SKM-1 treated with dmso at 0.1 percent for 144 hours (cell line): ENCODE results near the gene HCFC2.
A peak's percentile ranks its signal among the peaks of the same experiment; 100 is the strongest.

ENCODE experiments used
- DNase-seq: peaks from one replicate; lab custom pipeline; 2025; ENCODE audit not compliant: unreplicated experiment; lab: John Stamatoyannopoulos, UW

The HCFC2 gene

DNA sequence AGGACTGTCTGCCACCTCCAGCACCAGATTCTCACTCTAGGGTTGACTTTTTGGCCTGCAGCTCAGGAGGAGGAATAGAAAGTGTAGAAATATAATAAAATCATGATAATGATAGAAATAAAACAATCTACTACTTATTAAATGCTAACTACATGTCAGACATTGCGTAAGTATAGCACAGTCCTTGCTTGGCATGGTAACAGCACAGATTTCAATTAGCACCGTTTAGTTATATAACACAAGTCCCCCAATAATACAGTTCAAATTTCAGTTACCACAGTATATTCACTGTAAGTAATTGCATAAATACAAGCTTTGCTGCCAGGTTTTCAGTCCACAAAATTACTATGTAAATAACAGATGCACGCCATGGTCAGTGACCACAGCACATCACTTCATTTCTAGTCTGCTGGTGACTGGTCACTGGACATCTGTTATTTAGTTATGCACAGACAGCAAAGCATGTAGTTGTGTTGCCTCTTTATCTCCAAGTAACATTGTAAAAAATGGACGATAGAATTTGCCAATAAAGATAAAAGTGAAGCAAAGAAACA is 7.8 kb upstream of the HCFC2 start:
- no peak for DNase-seq

DNA sequence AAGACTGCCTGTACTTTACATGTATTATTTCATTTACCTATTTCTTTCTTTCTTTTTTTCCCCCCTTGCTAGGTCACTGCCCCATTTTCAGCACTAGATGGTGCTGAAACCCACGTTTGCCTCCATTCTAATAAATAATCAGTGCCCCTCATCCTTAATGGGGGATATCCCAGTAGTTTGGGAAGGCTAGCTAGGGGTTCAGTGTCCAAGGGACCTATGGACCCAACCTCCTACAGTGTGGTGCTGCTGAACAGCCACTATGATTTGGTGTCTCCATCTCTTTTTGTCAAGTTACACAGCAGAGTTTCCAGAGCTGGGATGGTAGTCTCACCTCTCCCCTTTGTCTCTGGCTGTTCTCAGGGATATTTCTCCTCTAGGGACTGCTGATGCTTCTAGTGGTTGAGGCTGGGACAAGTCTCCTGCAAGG is 6.5 kb upstream of the HCFC2 start:
- no peak for DNase-seq

DNA sequence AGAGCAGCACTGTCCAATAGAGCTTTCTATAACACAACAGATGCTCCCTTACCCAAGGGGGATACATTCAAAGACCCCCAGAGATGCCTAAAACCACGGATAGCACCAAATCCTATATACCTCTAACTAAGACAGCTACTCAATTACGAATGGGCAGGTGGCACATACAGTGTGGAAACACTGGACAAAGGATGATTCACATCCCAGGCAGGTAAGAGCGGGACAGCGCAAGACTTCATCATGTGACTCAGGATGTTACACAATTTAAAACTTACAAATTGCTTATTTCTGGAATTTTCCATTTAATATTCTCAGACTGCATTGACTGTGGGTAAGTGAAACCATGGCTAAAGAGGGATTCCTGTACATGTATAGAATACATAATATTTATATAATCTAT is 5.5 kb upstream of the HCFC2 start:
- DNase-seq, result no peak

DNA sequence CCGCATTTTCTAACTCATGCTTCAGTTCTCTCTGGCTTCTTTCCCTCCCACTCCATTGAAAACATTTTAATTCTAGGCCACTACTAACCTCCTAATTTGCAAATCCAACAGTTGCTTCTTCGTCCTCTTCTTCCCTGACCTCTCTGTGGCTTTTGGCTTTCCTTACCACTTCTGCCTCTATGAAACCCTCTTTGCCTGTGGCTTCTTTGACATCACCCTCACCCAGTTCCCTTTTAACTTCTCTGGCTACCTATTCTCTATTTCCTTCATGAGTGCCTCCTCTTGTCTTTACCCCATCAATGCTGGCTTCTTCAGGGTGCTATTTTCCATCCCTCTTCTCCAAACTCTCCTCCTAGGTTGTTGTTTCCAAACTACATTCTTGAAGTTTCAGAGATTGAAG is 4.4 kb upstream of the HCFC2 start:
- peak; percentile 20 for DNase-seq

DNA sequence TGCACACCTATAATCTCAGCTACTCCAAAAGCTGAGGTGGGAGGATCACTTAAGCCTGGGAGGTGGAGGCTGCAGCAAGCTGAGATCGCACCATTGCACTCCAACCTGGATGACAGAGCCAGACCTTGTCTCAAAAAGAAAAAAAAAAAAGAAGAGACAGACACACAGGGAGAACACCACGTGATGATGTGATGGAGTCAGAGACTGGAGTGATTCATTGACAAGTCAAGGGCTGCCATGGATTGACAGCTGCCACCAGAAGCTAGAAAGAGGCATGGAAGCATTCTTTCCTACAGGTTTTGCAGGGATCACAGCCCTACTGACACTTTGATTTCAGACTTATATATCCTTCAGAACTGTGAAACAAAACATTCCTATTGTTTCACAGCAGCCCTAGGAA is 3.5 kb upstream of the HCFC2 start:
- no peak for DNase-seq

DNA sequence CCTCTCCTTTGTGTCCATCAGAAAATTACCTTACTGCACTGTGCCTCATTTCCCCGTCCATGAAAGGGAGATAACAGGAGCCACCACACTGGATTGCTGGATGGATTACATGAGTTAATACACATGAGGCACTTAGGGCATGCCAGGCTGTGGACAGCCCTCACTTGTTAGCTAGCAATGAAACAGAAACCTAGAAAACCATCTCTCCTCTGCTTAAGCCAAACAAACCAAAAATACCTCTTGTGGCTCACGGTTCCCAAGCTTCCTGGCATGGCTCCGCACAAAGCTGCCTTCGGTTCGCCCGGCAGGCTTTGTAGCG is 660 bp upstream of the HCFC2 start:
- DNase-seq, result no peak

DNA sequence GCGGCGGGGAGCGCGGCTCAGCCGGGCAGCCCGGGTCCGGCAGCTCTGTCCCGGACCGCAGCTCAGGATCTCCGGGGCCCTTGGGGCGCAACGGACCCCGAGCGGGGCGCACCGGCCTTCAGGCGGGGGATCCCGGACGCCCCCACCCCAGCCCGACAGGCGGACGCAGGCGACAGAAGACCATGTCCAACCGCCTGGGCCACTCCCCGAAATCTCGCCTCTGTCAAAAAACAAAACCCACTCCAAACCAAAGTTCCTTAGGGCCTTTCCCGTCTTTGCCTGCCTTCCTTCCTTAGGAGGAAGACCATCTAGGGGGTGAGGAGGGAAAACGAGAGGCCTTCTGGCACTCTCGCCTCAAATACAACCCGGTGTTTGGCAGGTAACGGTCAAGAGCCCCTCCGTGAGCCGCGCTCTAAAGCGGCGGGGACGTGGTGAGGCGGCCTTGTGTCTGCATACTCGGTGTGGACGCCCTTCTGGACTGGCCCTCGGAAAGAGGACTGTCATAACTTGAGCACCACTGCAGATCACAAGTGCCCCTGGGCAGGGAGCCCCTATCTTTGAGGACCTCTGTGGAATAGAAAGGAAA is 604 bp downstream of the HCFC2 start:
- DNase-seq, result no peak

DNA sequence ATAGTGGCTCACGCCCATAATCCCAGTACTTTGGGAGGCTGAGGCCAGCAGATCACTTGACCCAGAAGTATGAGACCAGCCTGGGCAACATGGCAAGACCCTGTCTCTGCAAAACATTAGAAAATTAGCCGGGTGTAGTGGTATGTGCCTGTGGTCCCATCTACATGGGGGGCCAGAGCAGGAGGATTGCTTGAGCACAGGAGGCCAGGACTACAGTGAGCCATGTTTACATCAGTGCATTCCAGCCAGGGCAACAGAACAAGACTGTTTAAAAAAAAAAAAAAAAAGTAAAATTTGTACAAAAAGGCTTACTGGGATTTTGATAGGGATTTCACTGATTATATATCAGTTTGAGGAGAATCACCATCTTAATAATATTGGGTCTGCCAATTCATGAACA is 7.8 kb downstream of the HCFC2 start:
- DNase-seq, result no peak

DNA sequence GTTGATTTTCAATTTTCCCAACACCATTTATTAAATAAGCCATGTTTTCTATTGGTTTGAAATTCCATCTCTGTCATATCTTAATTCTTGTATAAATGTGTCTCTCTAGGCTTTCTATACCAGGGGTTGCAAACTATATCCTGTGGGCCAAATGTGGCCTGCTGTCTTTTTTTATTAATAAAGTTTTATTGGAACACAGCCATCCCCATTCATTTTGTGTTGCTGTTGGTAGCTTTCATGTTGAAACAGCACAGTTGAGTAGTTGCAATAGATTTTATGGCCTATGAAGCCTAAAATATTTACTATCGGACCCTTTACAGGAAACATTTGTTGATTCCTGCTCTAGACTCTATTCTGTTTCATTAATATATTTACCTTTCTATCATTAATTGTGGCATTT is 9.4 kb downstream of the HCFC2 start:
- no peak for DNase-seq

DNA sequence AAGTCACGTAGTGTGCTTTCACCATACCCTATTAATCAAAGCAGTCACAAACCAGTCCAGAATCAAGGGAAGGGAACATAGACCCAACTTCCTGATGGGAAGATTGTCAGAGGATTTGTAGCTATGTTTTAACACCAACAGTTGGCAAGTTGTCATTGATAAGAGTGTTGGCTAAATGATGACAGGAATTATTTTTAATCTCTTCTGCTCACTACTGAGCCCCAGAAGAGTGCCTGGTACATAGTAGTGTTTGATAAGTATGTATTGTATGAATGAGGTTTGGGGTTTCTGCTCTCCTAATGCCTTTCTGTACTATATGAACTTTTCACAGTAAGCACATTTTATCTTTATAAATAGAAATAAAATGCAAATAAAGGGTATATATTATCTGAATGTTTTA is 14.7 kb downstream of the HCFC2 start:
- no peak for DNase-seq

DNA sequence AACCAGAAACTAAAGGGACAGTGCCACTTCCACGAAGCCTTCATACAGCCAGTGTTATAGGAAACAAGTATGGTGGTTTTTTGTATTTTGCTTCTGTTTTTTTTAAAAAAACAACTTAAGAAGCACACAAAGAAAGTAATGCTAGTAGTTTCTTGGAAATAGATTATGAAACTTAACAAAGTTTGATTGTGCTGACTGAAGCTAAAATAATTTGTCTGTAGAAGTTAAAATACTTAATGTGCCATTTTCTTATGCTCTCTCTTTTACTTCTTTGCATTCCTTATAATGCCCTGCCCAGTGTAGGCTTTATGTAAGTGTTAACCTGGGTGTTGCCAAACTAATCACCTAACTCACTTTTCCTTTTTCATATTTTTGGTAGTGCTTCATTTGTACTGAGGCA is 16.4 kb downstream of the HCFC2 start:
- no peak for DNase-seq

DNA sequence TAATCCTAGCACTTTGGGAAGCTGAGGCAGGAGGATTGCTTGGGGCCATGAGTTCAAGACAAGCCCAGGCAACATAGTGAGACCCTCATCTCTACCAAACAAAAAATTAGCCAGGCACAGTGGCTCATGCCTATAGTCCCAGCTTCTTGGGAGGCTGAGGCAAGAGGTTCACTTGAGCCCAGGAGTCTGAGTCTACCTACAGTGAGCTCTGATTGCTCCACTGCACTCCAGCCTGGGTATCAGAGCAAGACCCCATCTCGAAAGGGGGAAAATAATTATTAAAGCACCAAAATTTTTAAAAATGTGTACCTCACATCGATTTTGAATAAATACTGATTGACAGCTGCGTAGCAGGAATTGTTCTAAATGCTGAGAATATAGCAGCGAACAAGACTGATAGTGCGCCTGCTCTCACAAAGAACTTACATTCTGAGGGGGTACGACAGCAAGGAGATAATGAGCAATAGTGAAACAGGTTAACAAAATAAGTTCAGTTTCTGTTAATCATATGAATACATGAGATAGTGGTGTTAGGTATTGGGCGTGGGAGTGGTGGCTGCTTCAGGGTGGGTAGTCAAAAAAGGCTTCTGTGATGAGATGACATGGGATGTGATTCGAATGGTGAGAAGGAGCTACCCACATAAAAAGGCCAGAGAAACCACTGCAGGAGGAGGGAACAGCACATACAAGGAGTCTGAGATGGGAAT is 19.6 kb downstream of the HCFC2 start:
- no peak for DNase-seq

DNA sequence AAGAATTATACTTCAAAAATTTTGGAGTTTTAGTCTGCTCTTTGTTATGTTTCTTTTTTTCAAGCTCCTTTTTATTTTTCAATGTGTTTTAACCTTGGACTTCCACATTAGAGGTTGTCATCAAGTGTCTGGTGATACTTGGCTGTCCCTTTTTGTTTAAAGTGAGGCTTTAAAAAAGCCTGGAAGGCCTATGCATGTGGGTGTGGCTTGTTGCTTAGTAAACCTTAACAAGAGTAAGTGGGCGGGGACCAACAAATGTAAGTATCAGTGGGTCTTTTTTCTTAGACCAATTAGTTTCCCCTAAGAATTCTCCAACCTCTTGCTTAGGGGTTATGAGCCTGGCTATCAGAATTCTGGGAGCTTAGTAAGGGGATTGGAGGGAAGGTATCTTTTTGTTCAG is 26.4 kb downstream of the HCFC2 start:
- DNase-seq, result no peak

DNA sequence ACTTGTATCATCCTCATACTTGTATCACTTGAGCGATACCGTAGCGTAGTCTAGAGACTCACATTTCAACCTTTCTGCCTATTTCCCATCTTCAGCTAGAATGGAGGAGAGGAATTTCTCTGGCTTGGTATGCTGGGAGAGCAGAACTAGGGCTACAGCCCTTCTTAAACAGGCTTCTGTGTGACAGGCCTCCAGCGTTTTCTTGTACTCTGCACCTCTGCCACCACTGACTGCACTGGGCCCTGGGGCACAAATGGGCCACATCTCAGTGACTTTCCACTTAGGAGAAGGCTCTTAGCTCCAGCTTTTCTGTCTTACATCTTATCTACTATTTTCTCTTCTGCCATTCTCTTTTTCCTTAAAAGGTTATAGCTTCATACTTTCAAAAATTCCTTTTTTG is 26.8 kb downstream of the HCFC2 start:
- DNase-seq, result no peak

DNA sequence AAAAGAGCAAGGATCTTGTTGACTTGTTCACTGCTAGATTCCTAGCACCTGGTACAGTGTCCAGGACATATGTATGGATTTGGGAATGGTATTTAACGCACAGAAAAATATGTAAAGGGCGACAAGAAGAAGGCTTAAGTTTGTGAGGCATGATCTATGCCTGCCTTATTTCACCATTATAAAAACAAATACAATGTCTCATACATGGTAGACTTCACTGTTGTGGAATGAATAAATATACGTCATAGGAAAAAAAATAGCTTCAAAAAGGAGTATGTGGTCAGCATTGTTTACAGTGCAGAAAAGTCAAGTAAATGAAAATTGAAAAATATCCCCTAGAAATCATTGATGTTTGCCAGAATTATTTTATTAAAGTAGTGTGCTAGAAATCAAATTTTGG is 30.0 kb downstream of the HCFC2 start:
- DNase-seq, result no peak

DNA sequence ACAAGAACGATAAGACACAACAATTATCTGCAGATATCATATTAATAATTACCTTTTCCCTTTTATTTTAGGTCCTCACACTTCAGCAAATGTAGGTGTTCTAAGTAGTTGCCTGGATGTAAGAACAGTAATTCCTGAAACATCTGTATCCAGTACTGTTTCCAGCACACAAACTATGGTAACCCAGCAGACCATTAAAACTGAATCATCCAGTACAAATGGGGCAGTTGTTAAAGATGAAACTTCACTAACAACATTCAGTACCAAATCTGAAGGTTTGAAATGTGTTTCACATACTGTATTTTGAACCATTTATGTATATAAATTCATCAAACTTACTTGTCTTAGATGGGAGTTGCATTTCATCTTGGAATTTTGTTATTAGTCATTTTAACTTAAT is 31.0 kb downstream of the HCFC2 start:
- DNase-seq, result no peak

DNA sequence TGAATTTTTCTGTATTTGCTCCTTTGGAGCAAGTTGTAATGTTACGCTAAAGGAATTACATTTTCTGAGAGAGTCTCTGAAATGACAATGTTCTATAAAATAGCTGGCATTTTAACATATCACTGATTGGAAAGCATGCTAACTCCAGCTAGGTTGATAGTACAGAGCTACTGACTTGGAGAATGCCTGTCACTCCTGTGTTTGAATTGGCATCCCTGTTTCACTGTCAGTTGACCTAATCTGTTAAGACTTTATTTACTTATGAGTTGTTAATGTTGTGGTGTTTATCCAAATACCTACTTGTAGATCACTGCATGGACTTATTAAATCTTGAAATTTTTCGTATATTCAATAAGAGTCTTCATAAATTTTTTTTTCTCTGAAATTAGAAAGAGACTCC is 33.6 kb downstream of the HCFC2 start:
- DNase-seq, result no peak

DNA sequence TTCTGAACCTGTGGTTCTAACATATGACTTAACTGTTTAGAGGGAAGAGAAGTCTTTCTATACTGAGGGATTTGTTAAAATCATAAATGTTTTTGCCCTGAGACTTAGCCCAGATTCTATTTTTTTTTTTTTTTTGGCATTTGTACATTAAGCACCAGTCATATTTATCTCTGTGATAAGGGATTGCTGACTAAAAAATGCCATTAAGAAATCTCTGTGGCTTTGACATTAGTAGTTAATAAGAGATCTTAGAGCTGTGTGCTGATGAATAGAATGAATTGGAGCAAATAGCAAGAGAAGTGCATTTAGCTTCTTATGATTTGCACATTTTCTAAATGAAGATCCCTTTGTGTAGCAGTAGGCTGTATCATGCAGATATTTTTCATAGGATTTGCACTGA is 41.1 kb downstream of the HCFC2 start:
- no peak for DNase-seq

DNA sequence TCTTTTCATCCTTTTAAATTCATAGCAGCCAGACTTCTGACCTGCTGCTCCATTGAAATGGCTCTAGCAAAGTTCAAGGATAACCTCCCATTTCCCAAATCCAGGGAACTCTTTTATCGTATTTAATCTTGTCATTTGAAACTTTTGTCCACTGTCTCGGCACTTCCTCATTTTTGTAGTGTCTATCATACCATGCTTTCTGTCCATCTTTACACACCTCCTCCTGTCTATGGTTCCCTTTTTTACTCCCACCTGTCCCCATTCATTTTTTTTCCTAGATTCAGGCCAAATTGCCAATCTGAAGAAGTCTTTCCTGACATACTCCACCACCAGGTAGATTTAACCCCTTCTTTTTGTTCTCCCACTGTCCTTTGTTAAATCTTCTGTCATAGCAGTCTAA is 42.6 kb downstream of the HCFC2 start:
- DNase-seq, result no peak

DNA sequence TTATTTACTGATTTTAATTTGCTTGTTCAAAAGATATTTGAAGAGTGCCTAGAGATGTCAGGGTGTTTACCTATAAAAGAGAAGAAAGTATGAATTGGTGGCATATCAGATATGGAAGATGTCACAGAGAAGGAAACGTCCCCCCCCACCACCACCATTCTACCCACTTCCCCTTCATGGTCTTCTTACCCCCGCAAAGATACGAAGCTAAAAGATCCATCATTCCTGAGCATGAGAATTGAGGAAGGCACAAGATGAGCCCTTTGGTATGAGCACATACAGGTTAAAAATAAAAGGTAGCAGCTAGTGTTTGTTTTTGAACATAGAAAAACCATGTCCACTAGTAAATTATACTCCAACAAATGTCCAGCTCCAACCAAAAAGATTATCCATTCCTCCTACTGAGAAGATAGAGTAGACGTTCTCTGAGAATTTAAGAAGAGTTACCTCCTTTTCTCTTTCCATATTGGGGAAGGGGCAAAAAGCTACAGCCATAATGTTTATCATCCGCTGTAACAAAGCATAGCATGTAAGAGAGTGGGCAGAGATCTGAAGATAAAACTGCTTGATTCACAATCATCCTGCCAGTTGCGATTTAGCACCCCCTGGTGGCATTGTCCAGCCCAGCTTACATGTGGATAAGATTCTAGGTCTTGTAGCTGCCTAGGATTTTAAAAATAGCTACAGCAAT is 44.6 kb downstream of the HCFC2 start:
- peak; percentile 13 for DNase-seq

DNA sequence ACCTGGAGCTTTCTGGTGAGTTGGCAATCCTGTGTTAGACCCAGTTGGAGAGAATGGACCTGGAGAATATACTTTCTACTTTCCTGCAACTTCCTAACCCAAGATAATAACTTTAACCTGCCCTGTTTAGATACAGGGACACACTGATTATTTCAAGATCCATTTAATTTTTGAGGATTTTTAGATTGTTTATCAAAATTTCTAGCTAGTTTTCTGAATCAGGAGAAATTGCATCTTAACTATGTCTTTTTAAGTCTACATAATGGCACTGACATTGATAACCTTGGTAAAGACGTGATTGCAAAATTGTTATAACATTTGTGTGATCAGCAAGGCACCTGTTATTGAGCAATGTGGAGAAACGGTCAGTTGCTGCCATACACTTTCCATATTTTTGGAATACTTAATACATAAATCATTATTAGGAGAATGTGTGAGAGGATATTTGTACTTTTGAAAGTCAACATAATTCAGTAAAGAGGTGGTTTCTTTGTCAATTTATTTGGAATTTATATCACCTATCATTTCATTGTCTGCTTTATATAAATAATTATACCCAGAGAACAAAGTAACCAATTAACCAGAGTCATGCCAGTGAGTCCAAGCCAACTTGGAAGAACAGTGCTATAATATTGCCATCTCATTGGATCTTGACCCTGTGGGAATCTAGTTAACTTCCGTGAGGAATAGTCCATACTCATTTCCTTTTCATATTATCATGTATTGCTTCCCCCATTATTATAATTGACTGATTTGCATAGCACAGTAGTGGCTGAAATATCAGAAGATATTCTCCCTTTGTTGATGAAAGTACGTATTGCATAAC is 45.3 kb downstream of the HCFC2 start:
- DNase-seq, result no peak
